ENCODE measurements around the gene ACTL10.

ACTL10 gene

DNA sequence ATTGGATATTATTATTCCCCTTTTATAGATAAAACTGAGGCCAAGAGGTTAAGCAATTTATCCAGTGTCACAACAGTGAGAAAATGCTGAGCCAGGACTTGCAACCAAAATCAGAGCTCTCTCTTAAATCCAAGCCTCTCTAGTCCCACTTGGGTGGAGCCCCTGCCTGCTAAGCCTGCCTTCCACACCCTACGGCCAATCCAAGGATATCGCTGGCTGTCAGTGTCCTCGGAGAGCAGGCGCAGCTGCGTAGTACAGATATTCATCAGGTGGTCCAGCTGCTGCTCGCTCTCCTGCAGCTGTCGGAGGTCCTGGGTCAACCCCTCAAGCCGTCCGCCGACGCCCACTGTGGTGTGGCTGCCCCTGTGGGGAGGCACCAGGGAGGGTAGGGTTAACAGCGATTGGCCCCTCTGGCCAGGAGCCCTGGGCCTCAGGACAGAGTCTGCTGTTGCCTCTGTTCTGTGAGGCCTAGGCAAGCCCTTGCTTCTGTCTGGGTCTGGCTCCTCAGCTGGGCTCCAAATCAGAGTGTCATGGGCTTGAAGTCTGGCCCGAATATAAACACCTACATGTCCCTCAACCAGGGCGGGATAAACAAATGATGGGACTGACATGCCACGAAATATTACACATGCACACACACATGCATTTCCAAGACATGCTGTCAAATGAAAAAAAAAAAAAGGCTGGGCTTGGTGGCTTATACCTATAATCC is 11.4 kb downstream of the ACTL10 start:
- DNase-seq = no peak

DNA sequence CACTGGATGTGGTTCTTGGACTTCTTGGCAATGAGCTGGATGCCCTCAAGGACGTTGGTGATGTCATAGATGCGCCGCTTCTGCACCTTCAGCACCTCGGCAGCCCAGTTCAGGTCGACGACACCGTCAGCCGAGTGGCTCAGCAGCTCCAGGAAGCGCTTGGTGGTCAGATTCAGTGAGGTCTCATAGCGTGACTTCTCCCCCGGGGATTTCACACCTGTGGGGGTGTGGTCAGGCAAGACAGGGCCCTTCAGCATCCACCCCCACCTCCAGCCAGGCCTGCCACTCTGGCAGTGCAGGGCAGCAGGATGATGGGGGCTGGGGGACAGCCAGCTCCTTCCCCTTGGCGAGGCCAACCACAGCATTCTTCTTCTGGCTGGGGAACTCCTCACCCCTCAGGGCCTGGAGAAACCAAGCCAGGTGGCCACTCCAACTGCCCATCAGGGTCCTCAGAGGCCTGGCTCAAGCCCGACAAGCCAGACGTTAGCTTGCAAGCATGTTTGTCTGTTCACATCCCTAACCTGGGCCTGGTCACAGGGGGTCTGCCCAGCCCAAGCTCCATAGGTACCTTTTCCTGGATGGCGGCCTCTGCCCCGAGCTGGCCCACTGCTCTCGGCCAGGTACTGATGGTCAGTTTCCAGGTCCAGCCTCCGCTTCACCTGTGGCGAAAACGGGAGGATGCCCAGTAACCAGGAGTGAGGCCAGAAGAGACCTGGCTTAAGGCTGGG is 13.2 kb downstream of the ACTL10 start:
- no peak for DNase-seq

GRCh38 chr20:33680686-33681085 is 13.9 kb downstream of the ACTL10 start:
- no peak for DNase-seq

GRCh38 chr20:33681288-33681687 is 14.5 kb downstream of the ACTL10 start:
- no peak for DNase-seq

DNA sequence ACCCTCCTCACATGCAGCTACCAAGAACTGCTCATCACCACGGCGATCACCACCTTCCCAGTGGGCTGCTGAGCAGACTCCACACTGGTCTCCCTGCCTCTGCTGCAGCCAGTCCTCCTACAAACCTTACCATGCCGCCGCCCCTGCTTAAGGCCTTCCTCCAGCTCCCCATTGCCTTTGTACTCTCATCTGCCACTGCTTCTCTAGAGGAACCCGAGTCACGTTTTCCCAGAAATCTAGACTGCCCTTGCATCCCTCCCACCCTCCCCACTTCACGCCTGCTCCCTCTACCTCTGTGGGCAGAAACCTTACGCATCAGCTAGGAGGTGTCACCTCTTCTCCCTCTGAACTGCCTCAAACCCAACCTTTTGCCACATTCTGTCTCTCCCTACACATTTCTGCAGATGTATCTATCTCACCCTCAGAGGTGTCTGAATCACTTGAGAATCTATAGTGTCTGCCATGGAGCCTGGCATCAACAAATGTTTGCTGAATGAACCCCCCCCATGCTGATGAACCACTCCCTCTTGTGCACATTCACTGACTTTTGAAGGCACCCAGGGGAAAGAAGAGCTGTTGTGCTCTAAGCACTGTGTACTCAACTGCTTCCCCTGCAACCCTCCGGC is 15.1 kb downstream of the ACTL10 start:
- DNase-seq = no peak

- DNase-seq = no peak
Observed at GRCh38 chr20:33684533-33685327, 18.0 kb downstream of the ACTL10 start.

DNA sequence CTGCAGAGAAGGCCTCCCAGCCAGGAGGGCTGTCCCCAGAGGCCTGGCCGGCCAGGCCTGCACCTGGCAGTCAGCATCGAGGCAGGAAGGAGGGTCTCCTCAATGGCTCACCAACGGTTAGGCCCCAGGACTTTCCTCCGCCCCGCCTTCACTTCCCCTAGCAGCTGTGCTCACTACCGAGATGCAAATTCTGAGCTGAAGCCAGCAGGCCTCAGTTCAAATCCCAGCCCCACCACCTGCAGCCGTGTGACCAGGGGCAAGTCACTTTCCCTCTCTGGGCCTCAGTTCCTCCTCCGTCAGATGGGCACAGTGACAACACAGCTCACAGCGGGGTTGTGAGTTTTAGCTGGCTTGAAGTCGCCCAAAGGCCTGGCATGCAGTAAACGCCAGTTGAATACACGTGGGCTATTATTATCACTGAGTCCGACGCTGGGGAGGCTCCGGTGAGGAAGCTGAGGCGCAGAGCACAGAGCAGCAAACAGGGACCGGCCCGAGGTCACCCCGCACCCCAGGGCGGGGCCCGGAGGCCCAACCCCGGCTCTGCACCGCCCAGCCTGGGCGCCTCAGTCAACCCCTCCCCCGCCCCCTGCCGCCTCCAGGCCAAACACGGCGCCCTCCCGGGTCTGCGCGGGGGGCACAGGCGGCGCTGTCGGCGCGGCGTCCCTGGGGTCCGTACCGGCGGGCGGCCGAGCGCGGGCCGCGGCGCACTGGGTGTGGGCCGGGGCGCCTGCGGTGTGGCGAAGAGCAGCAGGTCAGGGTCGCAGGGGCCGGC is 18.8 kb downstream of the ACTL10 start:
- DNase-seq = no peak

DNA sequence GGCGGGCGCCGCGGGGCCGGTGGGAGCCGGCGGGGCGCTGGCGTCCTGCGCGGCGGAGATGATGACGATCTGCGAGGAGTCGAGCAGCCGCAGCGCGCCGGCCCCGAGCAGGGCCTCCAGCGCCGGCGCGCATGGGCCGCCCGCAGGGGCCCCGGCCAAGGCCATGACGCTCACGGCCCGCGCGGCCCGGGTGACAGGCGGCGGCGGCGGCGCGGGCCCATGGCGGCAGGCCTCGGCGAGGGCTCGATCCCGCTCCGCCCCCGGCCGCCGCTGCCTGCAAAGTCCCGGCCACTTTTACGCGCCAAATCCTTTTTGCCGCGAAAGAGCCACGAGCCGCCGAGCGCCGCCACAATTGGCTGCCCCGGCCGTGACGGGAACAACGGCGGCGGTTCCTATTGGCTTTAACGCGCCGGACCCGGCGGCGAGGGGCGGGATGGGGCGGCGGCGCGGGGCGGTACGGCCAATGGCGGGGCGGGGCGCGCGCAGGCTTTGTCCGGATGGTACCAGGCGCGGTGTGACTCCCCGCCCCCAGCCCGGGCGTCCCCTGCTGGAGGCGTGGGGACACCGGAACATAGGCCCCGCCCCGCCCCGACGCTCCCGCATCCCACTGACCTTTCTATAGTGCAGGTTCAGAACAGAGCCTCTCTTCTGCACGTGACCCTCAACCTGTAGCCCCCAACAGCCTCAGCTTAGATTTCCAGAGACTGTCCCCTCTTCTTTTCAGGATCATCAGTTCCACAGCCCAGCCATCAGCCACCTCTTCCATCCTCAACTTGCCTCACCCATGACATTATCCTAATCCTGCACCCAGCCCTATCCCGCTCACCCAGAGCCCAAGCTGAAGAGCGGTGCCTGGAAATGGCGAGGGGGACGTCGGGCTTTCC is 19.6 kb downstream of the ACTL10 start, which contains the start of gene E2F1:
TSS of gene E2F1 (minus strand) at position 286 of the 884 bp plus-strand sequence. CDS start at position 165, 121 bp downstream.
- DNase-seq = peak; percentile 87 to 94

DNA sequence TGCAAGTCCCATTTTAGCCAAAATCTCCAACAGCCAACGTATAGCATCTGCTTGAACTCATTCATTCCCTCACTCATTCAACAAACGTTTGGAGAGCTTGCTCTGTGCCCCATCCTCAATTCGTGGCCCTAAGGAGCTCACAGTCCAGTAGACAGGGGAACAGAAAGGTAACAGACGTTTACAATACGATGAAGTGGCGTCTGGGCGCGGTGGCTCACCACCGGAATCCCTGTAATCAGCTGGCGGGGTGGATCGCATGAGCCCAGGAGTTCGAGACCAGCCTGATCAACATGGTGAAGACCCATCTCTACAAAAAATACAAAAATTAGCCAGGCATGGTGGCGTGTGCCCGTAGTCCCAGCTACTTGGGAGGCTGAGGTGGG is 20.2 kb downstream of the ACTL10 start:
- DNase-seq = no peak

GRCh38 chr20:33687370-33687915 is 20.7 kb downstream of the ACTL10 start:
- DNase-seq = no peak

DNA sequence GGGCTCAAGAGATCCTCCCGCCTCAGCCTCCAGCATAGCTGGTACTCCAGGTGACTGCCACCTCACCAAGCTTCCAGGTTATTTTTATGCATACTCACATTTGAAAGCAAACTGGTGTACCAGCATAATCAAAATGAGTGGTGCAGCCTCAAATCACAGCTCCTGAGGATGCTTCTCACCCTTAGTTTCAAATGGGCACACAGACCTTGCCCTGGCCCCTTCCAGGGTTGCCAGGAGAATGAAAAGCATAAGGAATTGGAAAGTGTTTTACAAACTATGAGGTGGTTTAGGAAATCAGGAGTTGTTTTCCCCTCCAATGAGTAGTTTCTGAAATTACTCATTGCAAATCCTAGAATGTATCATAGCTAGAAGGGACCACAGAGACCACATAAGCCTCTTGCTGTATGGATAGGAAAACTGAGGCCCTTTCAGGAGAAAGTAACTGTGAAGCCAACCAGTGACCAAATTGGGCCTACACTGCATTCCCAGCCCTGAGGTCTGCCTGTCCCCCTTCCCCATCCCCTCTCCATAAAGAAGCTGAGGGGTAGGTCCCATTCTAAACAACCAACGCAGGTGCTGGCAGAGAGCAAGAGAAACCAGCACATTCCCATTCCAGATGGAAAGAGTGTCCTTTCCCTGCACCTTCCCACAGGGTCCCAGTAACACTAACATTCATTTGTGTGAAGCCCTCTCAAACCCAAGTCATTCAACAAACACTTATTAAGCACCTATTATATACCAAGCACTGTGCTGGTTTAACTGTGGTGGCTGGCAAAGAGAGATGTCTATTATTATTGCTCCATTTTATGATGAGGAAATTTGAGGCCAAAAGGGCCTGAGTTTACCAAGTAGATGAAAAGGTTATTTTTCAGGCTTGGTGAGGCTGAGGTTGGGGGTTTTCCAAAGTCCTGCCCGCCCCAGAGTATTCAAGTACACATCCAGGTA is 21.5 kb downstream of the ACTL10 start:
- no peak for DNase-seq

- DNase-seq = no peak
Observed at GRCh38 chr20:33688938-33689424, 22.2 kb downstream of the ACTL10 start.

GRCh38 chr20:33689493-33689892 is 22.8 kb downstream of the ACTL10 start:
- DNase-seq = no peak

- DNase-seq = peak in 1 of 2 donors; percentile 64
Observed at GRCh38 chr20:33689973-33690372, 23.2 kb downstream of the ACTL10 start.

- DNase-seq = no peak
Observed at GRCh38 chr20:33693289-33693688, 26.5 kb downstream of the ACTL10 start.

DNA sequence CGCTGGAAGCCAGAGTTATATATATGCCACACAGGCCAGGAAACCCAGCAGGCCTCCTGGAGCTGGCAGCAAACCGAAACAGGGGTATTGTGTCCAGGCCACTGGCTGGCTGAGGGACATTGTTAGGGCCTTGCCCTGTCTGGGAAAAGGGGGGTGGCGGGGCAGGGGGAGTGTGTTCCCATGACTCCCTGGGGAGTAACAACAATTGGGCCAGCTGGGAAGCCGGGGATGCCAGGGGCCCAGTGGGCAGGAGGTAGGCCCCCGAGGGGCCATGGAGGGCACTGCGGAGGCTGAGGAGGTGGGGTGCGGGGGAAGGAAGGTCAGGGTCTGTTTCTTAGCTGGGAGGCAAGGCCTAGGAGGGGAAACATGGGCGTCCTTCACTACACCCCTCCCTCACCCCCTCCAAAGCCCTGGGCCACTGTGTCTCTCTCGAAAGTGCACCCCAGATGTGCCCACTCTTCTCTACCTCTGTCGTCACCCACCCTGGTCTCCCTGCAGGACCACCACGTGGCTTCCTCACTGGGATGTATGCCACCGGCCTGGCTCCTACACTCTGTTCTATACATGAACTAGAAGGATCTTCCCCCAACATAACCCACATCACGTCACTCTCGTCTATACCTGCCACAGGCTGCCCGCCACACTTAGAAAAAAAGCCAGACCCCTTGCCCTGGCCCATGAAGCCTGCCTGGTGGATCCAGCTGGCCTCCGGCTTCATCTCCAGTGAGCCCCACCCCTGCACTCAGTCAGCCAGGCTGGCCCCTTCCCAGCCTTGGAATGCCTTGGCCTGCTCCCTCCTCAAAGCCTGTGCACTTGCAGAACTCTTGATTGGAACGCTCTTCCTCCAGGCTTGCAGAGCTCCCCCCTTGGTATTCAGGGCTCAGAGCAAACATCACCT is 27.2 kb downstream of the ACTL10 start:
- DNase-seq = peak; percentile 78 to 81

DNA sequence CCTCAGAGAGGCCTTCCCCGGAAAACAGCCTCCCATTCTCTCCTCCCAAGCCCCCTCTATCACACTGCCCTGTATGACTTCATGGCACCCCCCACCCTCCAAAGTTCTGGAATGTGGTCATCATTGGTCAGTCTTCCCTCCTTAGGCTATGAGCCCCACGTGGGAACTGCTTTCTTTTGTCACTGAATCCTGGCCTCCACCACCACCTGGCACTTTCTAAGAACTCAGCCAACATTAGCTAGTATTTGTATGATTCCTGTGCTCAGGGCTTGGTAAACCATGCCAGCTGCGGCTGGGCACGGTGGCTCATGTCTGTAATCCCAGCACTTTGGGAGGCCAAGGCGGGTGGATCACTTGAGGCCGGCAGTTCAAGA is 27.9 kb downstream of the ACTL10 start:
- DNase-seq = peak in 1 of 2 donors; percentile 19

- no peak for DNase-seq
Observed at GRCh38 chr20:33696448-33696847, 29.7 kb downstream of the ACTL10 start.
